SU-DHL-6 (cell line): ENCODE measurements around the gene TIAM2.

Source experiments
- H2AFZ ChIP-seq: fragments of 200-600 bp; sonication (generic); 2 replicates; pipeline ENCODE4 v1.6.1; 2014; ENCODE audit warnings: low read depth, mild to moderate bottlenecking, moderate library complexity, mixed read lengths, antibody characterized with exemption, low read length; ENCODE audit not compliant: severe bottlenecking
- H3F3A ChIP-seq: fragments of 200-600 bp; shearing (Covaris generic); 2 replicates; pipeline ENCODE4 v1.6.0; 2016; ENCODE audit warnings: antibody characterized with exemption, mild to moderate bottlenecking; ENCODE audit not compliant: insufficient read depth
- H3K27ac ChIP-seq: fragments of 200-600 bp; sonication (generic); 2 replicates; pipeline ENCODE4 v1.5.1; 2016; ENCODE audit warnings: low read depth, mild to moderate bottlenecking, low read length, moderate library complexity, mixed read lengths
- H3K27me3 ChIP-seq: fragments of 200-600 bp; sonication (generic), shearing (Covaris generic); 2 replicates; pipeline ENCODE4 v1.6.0; 2014; ENCODE audit warnings: mild to moderate bottlenecking, low read length
- H3K36me3 ChIP-seq: fragments of 200-600 bp; sonication (generic); 2 replicates; pipeline ENCODE4 v1.6.1; 2014; ENCODE audit warnings: mild to moderate bottlenecking, low read length, mixed read lengths
- H3K4me2 ChIP-seq: fragments of 300-600, 200-600 bp; shearing (Covaris generic), sonication (generic); 2 replicates; pipeline ENCODE4 v1.6.0; 2014; ENCODE audit warnings: low read length, low read depth, mild to moderate bottlenecking; ENCODE audit not compliant: poor library complexity, severe bottlenecking
- H3K4me3 ChIP-seq: fragments of 200-600 bp; sonication (generic); 2 replicates; pipeline ENCODE4 v1.5.1; 2014; ENCODE audit warnings: antibody characterized with exemption, low read length, mild to moderate bottlenecking, mixed read lengths; ENCODE audit not compliant: insufficient read depth, poor library complexity, severe bottlenecking
- H3K79me2 ChIP-seq: fragments of 200-600 bp; sonication (generic); 2 replicates; pipeline ENCODE4 v1.6.1; 2014; ENCODE audit warnings: mild to moderate bottlenecking, low read length, moderate library complexity; ENCODE audit not compliant: insufficient read depth
- H3K9ac ChIP-seq: fragments of 200-600 bp; sonication (generic); 2 replicates; pipeline ENCODE4 v1.7.0; 2014; ENCODE audit warnings: mild to moderate bottlenecking, low read length
- H3K9me2 ChIP-seq: fragments of 200-600 bp; sonication (generic); replicated peaks from 2 replicates; pipeline ENCODE4 v1.6.1; 2014; ENCODE audit warnings: low read length; ENCODE audit not compliant: insufficient read depth
- H3K9me3 ChIP-seq: fragments of 200-600 bp; sonication (generic); 2 replicates; pipeline ENCODE4 v1.6.1; 2014; ENCODE audit warnings: low read length, mixed read lengths; ENCODE audit not compliant: insufficient read depth
- H4K20me1 ChIP-seq: fragments of 200-600 bp; sonication (generic); 2 replicates; pipeline ENCODE4 v1.6.1; 2014; ENCODE audit warnings: low read depth, mild to moderate bottlenecking, antibody characterized with exemption, low read length, moderate library complexity, mixed read lengths
- CTCF ChIP-seq: fragments of 200-600 bp; sonication (generic); IDR thresholded peaks from one replicate; pipeline ENCODE4 v1.5.1; 2017; ENCODE audit warnings: antibody characterized with exemption, mild to moderate bottlenecking, low read length, moderate library complexity; ENCODE audit not compliant: insufficient read depth, poor library complexity, severe bottlenecking
- EZH2phosphoT487 ChIP-seq: fragments of 200-600 bp; sonication (generic), shearing (Covaris generic); conservative IDR thresholded peaks from 2 replicates; pipeline ENCODE4 v1.6.1; 2018; ENCODE audit warnings: mild to moderate bottlenecking, antibody characterized with exemption, low read length, moderate library complexity, mixed read lengths

Gene TIAM2

GRCh38 chr6:155040901-155041650 lies 46.0 kb downstream of the TIAM2 start:
- no peak overlapping the region for H3K4me3 ChIP-seq
- no peaks in the 10 kb centered on the region for H4K20me1 ChIP-seq
- H2AFZ ChIP-seq, result no peak overlapping the region
- no peak overlapping the region for H3K27ac ChIP-seq
- no peaks in the 10 kb centered on the region for H3K9me2 ChIP-seq
- TF ChIP-seq EZH2phosphoT487, result no peak
- no peaks in the 10 kb centered on the region for H3K79me2 ChIP-seq
- H3K4me2 ChIP-seq, result no peak overlapping the region
- no peaks in the 10 kb centered on the region for H3K9me3 ChIP-seq
- H3K9ac ChIP-seq, result no peak overlapping the region
- no peaks in the 10 kb centered on the region for H3K36me3 ChIP-seq
- no peaks in the 10 kb centered on the region for H3K27me3 ChIP-seq
- no peaks in the 10 kb centered on the region for H3F3A ChIP-seq

GRCh38 chr6:155041741-155042279 lies 46.7 kb downstream of the TIAM2 start:
- TF ChIP-seq CTCF (no peak), EZH2phosphoT487 (no peak)
- no peaks in the 10 kb centered on the region for H3F3A ChIP-seq
- H2AFZ ChIP-seq, result no peak overlapping the region
- H3K9ac ChIP-seq, result no peak overlapping the region
- no peak overlapping the region for H3K27ac ChIP-seq
- no peaks in the 10 kb centered on the region for H3K79me2 ChIP-seq
- H3K9me3 ChIP-seq, result no peaks in the 10 kb centered on the region
- H3K36me3 ChIP-seq, result no peaks in the 10 kb centered on the region
- H3K4me2 ChIP-seq, result no peak overlapping the region
- H3K27me3 ChIP-seq, result no peaks in the 10 kb centered on the region
- no peaks in the 10 kb centered on the region for H3K9me2 ChIP-seq
- no peak overlapping the region for H3K4me3 ChIP-seq
- H4K20me1 ChIP-seq, result no peaks in the 10 kb centered on the region

- H3K4me2 ChIP-seq, result no peak overlapping the region
- H3K27ac ChIP-seq, result no peak overlapping the region
- H3K27me3 ChIP-seq, result no peaks in the 10 kb centered on the region
- no peaks in the 10 kb centered on the region for H3K79me2 ChIP-seq
- H3K4me3 ChIP-seq, result no peak overlapping the region
- no peaks in the 10 kb centered on the region for H3K36me3 ChIP-seq
- TF ChIP-seq CTCF (no peak), EZH2phosphoT487 (no peak)
- H3K9ac ChIP-seq, result no peak overlapping the region
- H2AFZ ChIP-seq, result no peak overlapping the region
- no peaks in the 10 kb centered on the region for H3K9me2 ChIP-seq
- H4K20me1 ChIP-seq, result no peaks in the 10 kb centered on the region
- H3K9me3 ChIP-seq, result no peaks in the 10 kb centered on the region
- H3F3A ChIP-seq, result no peaks in the 10 kb centered on the region
Observed at GRCh38 chr6:155042983-155043382, 47.9 kb downstream of the TIAM2 start.
